DOHH2 (cell line): ENCODE results near the gene PPFIBP2.

ENCODE experiments used
- CTCF ChIP-seq: fragments of 200-600 bp; sonication (generic); IDR thresholded peaks from one replicate; pipeline ENCODE4 v1.5.1; 2014; ENCODE audit warnings: antibody characterized with exemption, mild to moderate bottlenecking, low read depth, low read length; ENCODE audit not compliant: poor library complexity, severe bottlenecking
- EZH2phosphoT487 ChIP-seq: fragments of 200-600 bp; sonication (generic); IDR thresholded peaks from 2 replicates; pipeline ENCODE4 v1.6.1; 2017; ENCODE audit warnings: borderline replicate concordance, mild to moderate bottlenecking, antibody characterized with exemption, low read length, moderate library complexity, mixed read lengths

- no peak for TF ChIP-seq EZH2phosphoT487
- no peak for TF ChIP-seq CTCF
These were observed 25.0 kb downstream of the PPFIBP2 start for GRCh38 chr11:7538466-7539454.
